ENCODE data around the gene RPTOR.

- TF ChIP-seq CTCF (IDR thresholded peaks at IDR 0.05 in 4 of 5, conservative IDR thresholded peaks at IDR 0.05 in 1 of 5), result no peak
- TF ChIP-seq POLR2A (IDR thresholded peaks at IDR 0.05), result no peak
Observed at GRCh38 chr17:80964544-80964856, 419.9 kb downstream of the RPTOR start.

Data from gastrocnemius medialis (tissue), 4 donors.